Small intestine (tissue), 7 donors: Measurements from ENCODE around the gene CCDC30. TPM values are rescaled to one million over a fixed set of nuclear protein-coding genes. Genes with fewer than 3 reads are reported as not detected.

ENCODE experiments used
- DNase-seq, 2 donors: peaks; one replicate each; pipeline versions ENCODE4 v3.0.0 to v3.0.0-alpha.2; 2013
- FAIRE-seq: peaks from 2 replicates; lab custom pipeline; 2012; peaks lifted over from hg19 to GRCh38; lab: Jason Lieb, UNC
- H3K27ac ChIP-seq, 3 donors: one replicate each; pipeline ENCODE4 v1.5.1; 2013; ENCODE audit warnings: low read length in 2 of 3, mild to moderate bottlenecking in 2 of 3, control low read depth in 1 of 3, inconsistent platforms in 1 of 3, low read depth in 1 of 3, moderate library complexity in 1 of 3
- H3K27me3 ChIP-seq, 3 donors: one replicate each; pipeline ENCODE4 v1.6.1; 2013; ENCODE audit warnings: low read length in 3 of 3, inconsistent platforms in 1 of 3; ENCODE audit not compliant: control insufficient read depth in 3 of 3, insufficient read depth in 3 of 3
- H3K36me3 ChIP-seq, 3 donors: one replicate each; pipeline ENCODE4 v1.6.1; 2013; ENCODE audit warnings: low read length in 3 of 3, inconsistent platforms in 1 of 3, low read depth in 1 of 3, mild to moderate bottlenecking in 1 of 3, moderate library complexity in 1 of 3; ENCODE audit not compliant: control insufficient read depth in 3 of 3, insufficient read depth in 2 of 3
- H3K4me1 ChIP-seq, 3 donors: one replicate each; pipeline ENCODE4 v1.6.1; 2013; ENCODE audit warnings: low read length in 2 of 3, inconsistent platforms in 1 of 3, low read depth in 1 of 3, mild to moderate bottlenecking in 1 of 3, moderate library complexity in 1 of 3; ENCODE audit not compliant: control insufficient read depth in 3 of 3, insufficient read depth in 2 of 3
- H3K4me3 ChIP-seq, 3 donors: one replicate each; pipeline ENCODE4 v1.5.1; 2013; ENCODE audit warnings: low read length in 3 of 3, control low read depth in 1 of 3, inconsistent platforms in 1 of 3, low read depth in 1 of 3, mild to moderate bottlenecking in 1 of 3, moderate library complexity in 1 of 3
- H3K9me3 ChIP-seq, 2 donors: one replicate each; pipeline ENCODE4 v1.6.1; 2013; ENCODE audit warnings: low read depth in 1 of 2, low read length in 1 of 2; ENCODE audit not compliant: control insufficient read depth in 2 of 2, insufficient read depth in 1 of 2
- WGBS, 3 donors: extraction: QIAGEN DNeasy Blood & Tissue Kit; methylation state at CpG; one replicate each; pipeline ENCODE4 v1.1.7; 2013; 5-methylcytosine and 5-hydroxymethylcytosine counted together
- polyA plus RNA-seq, 4 donors: library from polyadenylated mRNA; stranded (reverse) in 3 of 4; unstranded in 1 of 4; fragments of 200-250 nt in 3 of 4; fragments of 120-200 nt in 1 of 4; gene quantifications; one replicate each; pipeline versions ENCODE4 v1.2.1 to v1.2.3, GENCODE V29; 2013
- donor health status: healthy with polysubstance abuse.
- donor health status: control.
- donor health status: control.
- donor health status: Bipolar disorder and iron deficiency.
- donor health status: healthy.

Gene CCDC30
- polyA plus RNA-seq, 4 donors: 0.67 to 4.4 (median 0.84) TPM

DNA sequence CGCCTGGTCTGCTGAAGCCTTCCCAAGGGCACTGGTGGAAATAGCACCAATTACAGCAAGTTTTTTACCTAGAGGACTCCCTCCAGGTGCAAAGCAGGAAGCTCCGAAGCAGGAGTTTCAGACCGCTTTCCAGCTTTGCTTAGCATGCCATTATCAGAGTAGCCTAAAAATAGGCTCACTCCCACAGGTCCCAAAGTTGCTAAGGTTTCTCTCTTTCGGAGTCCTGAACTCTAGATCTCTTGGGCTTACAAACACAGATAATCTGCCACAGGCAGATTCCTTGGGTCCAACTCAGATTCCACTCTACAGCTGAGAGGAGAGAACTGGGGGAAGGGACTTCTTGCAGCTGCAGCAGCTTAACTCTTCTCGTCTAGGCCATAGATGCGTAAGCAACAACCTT is 29.7 kb upstream of the CCDC30 start:
- FAIRE-seq (no peak), DNase-seq (no peak)
- no peak overlapping the region for H3K27ac ChIP-seq
- WGBS, 3 donors: 86 to 95% (median 91%) methylated on average over 6 of the region's 6 CpGs
- no peaks in the 10 kb centered on the region for H3K9me3 ChIP-seq
- H3K36me3 ChIP-seq: no peaks in the 10 kb centered on the region
- H3K27me3 ChIP-seq: no peaks in the 10 kb centered on the region
- peaks cover 0 to 14% (median 0%) of the 10 kb centered on the region in 3 donors for H3K4me1 ChIP-seq
- no peak overlapping the region for H3K4me3 ChIP-seq

GRCh38 chr1:42434340-42434739 is 28.7 kb upstream of the CCDC30 start:
- DNase-seq: no peak
- Histone ChIP-seq H3K4me3 (no peak overlapping the region), H3K27me3 (no peaks in the 10 kb centered on the region), H3K36me3 (no peaks in the 10 kb centered on the region), H3K27ac (no peak overlapping the region), H3K4me1 (peaks cover 0 to 14% (median 0%) of the 10 kb centered on the region in 3 donors), H3K9me3 (no peaks in the 10 kb centered on the region)
- no peak for FAIRE-seq
- WGBS, 3 donors: 92 to 94% (median 92%) methylated on average over 4 of the region's 4 CpGs

DNA sequence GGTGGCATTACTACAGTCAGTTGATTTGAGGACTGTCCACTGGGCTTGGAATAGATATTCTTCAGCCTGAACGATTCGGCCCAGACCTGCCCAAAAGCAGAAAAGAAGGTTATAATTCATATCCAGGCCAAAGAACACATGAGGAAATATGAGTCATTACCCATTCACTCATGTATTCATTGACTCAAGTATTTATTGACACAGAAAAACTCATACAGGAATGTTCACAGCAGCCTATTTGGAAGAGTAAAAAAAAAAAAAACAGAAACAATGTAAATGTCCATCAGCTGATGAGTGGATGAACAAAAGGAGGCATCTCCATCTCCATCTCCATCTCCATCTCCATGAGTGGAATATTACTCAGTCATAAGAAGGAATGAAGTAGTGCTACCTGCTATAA is 23.1 kb upstream of the CCDC30 start:
- WGBS, 3 donors: 18 to 59% (median 52%) methylated on average over 2 of the region's 2 CpGs
- H3K27ac ChIP-seq: no peak overlapping the region
- DNase-seq (peak in 1 of 2 donors; percentile 29), FAIRE-seq (no peak)
- no peaks in the 10 kb centered on the region for H3K36me3 ChIP-seq
- no peaks in the 10 kb centered on the region for H3K4me1 ChIP-seq
- no peaks in the 10 kb centered on the region for H3K27me3 ChIP-seq
- H3K4me3 ChIP-seq: no peak overlapping the region
- no peaks in the 10 kb centered on the region for H3K9me3 ChIP-seq

GRCh38 chr1:42442662-42443061 is 20.4 kb upstream of the CCDC30 start:
- Histone ChIP-seq H3K4me3 (no peak overlapping the region), H3K9me3 (no peaks in the 10 kb centered on the region), H3K27ac (no peak overlapping the region), H3K36me3 (no peaks in the 10 kb centered on the region), H3K4me1 (no peaks in the 10 kb centered on the region), H3K27me3 (no peaks in the 10 kb centered on the region)
- FAIRE-seq (no peak), DNase-seq (peak in 1 of 2 donors; percentile 54)
- WGBS, 3 donors: 26 to 32% (median 31%) methylated on average over 2 of the region's 2 CpGs

DNA sequence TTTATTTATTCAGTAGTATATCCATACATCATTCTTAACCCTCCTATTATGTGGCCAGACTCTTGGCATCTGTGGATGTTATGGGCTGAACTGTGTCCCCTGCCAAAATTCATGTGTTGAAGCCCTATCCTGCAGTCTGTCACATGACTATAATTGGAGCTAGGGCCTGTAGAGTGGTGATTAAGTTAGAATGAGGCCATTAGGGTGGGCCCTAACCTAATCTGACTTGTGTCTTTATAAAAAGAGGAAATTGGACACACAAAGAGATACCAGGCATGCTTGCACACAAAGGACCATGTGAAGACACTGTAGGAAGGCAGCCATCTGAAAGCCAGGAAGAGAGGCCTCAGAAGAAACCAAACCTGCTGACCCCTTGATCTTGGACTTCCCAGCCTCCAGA is 13.8 kb upstream of the CCDC30 start:
- DNase-seq: no peak
- H3K36me3 ChIP-seq: no peaks in the 10 kb centered on the region
- no peak overlapping the region for H3K4me3 ChIP-seq
- FAIRE-seq: no peak
- no peak overlapping the region for H3K27ac ChIP-seq
- H3K9me3 ChIP-seq: no peaks in the 10 kb centered on the region
- no peaks in the 10 kb centered on the region for H3K27me3 ChIP-seq
- H3K4me1 ChIP-seq: no peaks in the 10 kb centered on the region

DNA sequence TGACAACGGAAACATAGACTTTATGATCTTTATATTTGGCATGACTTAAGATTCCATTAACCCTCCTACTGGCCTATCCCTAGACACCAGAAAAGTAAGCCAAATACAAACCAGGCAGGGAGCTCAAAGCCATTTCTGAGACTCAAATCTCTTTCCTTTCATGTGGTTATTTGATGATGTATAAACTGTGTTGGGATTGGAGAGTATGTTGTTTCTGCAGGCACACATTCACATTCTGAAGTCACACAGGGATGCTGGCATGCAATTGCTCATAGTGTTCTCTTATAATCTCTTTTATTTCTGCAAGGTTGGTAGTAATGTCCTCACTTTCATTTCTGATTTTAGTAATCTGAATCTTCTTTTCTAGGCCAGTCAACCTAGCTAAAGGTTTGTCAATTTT is 13.0 kb upstream of the CCDC30 start:
- no peak overlapping the region for H3K4me3 ChIP-seq
- 74 to 94% (median 89%) methylated on average over 1 of the region's 1 CpG for WGBS, 3 donors
- FAIRE-seq (no peak), DNase-seq (no peak)
- no peaks in the 10 kb centered on the region for H3K9me3 ChIP-seq
- H3K27ac ChIP-seq: no peak overlapping the region
- no peaks in the 10 kb centered on the region for H3K27me3 ChIP-seq
- peaks cover 0 to 4% (median 0%) of the 10 kb centered on the region in 3 donors for H3K4me1 ChIP-seq
- H3K36me3 ChIP-seq: no peaks in the 10 kb centered on the region

DNA sequence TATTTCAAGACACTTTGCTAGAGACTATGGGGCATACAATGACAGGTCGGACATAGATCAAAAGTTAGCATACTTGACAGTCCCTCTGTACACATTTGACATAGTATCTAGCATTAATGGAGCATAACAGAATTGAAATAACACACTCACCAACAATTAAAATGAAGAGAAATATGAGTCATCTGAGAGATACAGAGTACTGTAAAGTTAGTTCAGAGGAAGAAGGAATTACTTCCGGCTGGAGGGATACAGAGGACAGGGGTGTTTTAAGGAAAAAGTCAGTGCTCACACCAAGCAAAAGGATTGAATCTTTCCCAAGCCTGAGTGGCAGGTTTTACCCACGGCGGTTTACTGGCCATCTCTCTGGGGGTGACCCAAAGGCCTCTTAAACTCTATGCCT is 9.7 kb upstream of the CCDC30 start:
- H3K4me3 ChIP-seq: no peak overlapping the region
- H3K36me3 ChIP-seq: peaks cover 0 to 3% (median 3%) of the 10 kb centered on the region in 3 donors
- H3K27ac ChIP-seq: no peak overlapping the region
- 88 to 93% (median 91%) methylated on average over 4 of the region's 4 CpGs for WGBS, 3 donors
- H3K27me3 ChIP-seq: no peaks in the 10 kb centered on the region
- H3K9me3 ChIP-seq: no peaks in the 10 kb centered on the region
- FAIRE-seq (no peak), DNase-seq (no peak)
- peaks cover 3 to 21% (median 4%) of the 10 kb centered on the region in 3 donors for H3K4me1 ChIP-seq

GRCh38 chr1:42454403-42454802 is 8.7 kb upstream of the CCDC30 start:
- H3K4me1 ChIP-seq: peaks cover 3 to 21% (median 4%) of the 10 kb centered on the region in 3 donors
- no peaks in the 10 kb centered on the region for H3K9me3 ChIP-seq
- WGBS, 3 donors: 87 to 94% (median 93%) methylated on average over 5 of the region's 5 CpGs
- peak overlapping the region in 1 of 3 donors; percentile 47 for H3K27ac ChIP-seq
- H3K27me3 ChIP-seq: no peaks in the 10 kb centered on the region
- DNase-seq (peak in 1 of 2 donors; percentile 57), FAIRE-seq (no peak)
- peaks cover 0 to 7% (median 3%) of the 10 kb centered on the region in 3 donors for H3K36me3 ChIP-seq
- H3K4me3 ChIP-seq: no peak overlapping the region
